ENCODE data around the gene KRT25. TPM values are rescaled to one million over a fixed set of nuclear protein-coding genes. Genes with fewer than 3 reads are reported as not detected.

The KRT25 gene
- total RNA-seq, 1 donor, result not detected

- Histone ChIP-seq H3K4me2 (ENCODE audit: insufficient read depth, low read length) (no peak overlapping the region), H3K9me3 (ENCODE audit: low read depth, low read length) (no peaks in the 10 kb centered on the region), H3K79me2 (ENCODE audit: insufficient read depth, low read length) (no peaks in the 10 kb centered on the region), H3K27ac (ENCODE audit: low read depth, low read length) (no peak overlapping the region), H4K20me1 (ENCODE audit: insufficient read depth, low read length) (no peaks in the 10 kb centered on the region), H3K4me1 (ENCODE audit: insufficient read depth, low read length) (no peaks in the 10 kb centered on the region), H2AFZ (ENCODE audit: low read length) (no peak overlapping the region), H3K27me3 (ENCODE audit: insufficient read depth, low read length) (peaks cover 75% of the 10 kb centered on the region), H3K36me3 (ENCODE audit: insufficient read depth, low read length) (no peaks in the 10 kb centered on the region), H3K4me3 (ENCODE audit: insufficient read depth, low read length) (no peak overlapping the region)
- TF ChIP-seq CTCF (IDR thresholded peaks at IDR 0.05; ENCODE audit: extremely low read depth, low read depth, low read length), result no peak
- DNase-seq (ENCODE audit: insufficient read length, low spot score, missing footprints), result no peak
Observed at GRCh38 chr17:40775945-40776344, 20.8 kb upstream of the KRT25 start.

- no peaks in the 10 kb centered on the region for H3K9me3 ChIP-seq (ENCODE audit: low read depth, low read length)
- H3K27me3 ChIP-seq (ENCODE audit: insufficient read depth, low read length), result peaks cover 57% of the 10 kb centered on the region
- no peak within 1 kb of the TSS for H3K4me2 ChIP-seq (ENCODE audit: insufficient read depth, low read length)
- no peak within 1 kb of the TSS for H3K27ac ChIP-seq (ENCODE audit: low read depth, low read length)
- TF ChIP-seq CTCF (IDR thresholded peaks at IDR 0.05; ENCODE audit: extremely low read depth, low read depth, low read length), result no peak
- H3K4me1 ChIP-seq (ENCODE audit: insufficient read depth, low read length), result no peaks in the 10 kb centered on the region
- no peaks in the 10 kb centered on the region for H3K79me2 ChIP-seq (ENCODE audit: insufficient read depth, low read length)
- no peak within 1 kb of the TSS for H2AFZ ChIP-seq (ENCODE audit: low read length)
- no peaks in the 10 kb centered on the region for H4K20me1 ChIP-seq (ENCODE audit: insufficient read depth, low read length)
- DNase-seq (ENCODE audit: insufficient read length, low spot score, missing footprints), result no peak
- no peaks in the 10 kb centered on the region for H3K36me3 ChIP-seq (ENCODE audit: insufficient read depth, low read length)
- no peak within 1 kb of the TSS for H3K4me3 ChIP-seq (ENCODE audit: insufficient read depth, low read length)
Observed at GRCh38 chr17:40772101-40772500, 17.0 kb upstream of the KRT25 start, which contains the start of gene KRT26. KRT26 (minus strand) TSS chr17:40772201; CDS start chr17:40772113, 88 bp downstream.

- no peak overlapping the region for H3K4me2 ChIP-seq (ENCODE audit: insufficient read depth, low read length)
- H3K4me3 ChIP-seq (ENCODE audit: insufficient read depth, low read length), result no peak overlapping the region
- no peak for TF ChIP-seq CTCF (IDR thresholded peaks at IDR 0.05; ENCODE audit: extremely low read depth, low read depth, low read length)
- H2AFZ ChIP-seq (ENCODE audit: low read length), result no peak overlapping the region
- no peak for DNase-seq (ENCODE audit: insufficient read length, low spot score, missing footprints)
- no peaks in the 10 kb centered on the region for H3K36me3 ChIP-seq (ENCODE audit: insufficient read depth, low read length)
- peaks cover 9% of the 10 kb centered on the region for H3K9me3 ChIP-seq (ENCODE audit: low read depth, low read length)
- H3K27ac ChIP-seq (ENCODE audit: low read depth, low read length), result no peak overlapping the region
- H3K4me1 ChIP-seq (ENCODE audit: insufficient read depth, low read length), result no peaks in the 10 kb centered on the region
- H3K27me3 ChIP-seq (ENCODE audit: insufficient read depth, low read length), result peaks cover 13% of the 10 kb centered on the region
- H3K79me2 ChIP-seq (ENCODE audit: insufficient read depth, low read length), result no peaks in the 10 kb centered on the region
- no peaks in the 10 kb centered on the region for H4K20me1 ChIP-seq (ENCODE audit: insufficient read depth, low read length)
Observed at GRCh38 chr17:40765657-40766056, 10.5 kb upstream of the KRT25 start.

GRCh38 chr17:40763752-40764151 lies 8.6 kb upstream of the KRT25 start:
- H3K4me2 ChIP-seq (ENCODE audit: insufficient read depth, low read length), result no peak overlapping the region
- H3K4me1 ChIP-seq (ENCODE audit: insufficient read depth, low read length), result no peaks in the 10 kb centered on the region
- no peak for TF ChIP-seq CTCF (IDR thresholded peaks at IDR 0.05; ENCODE audit: extremely low read depth, low read depth, low read length)
- H3K27ac ChIP-seq (ENCODE audit: low read depth, low read length), result no peak overlapping the region
- DNase-seq (ENCODE audit: insufficient read length, low spot score, missing footprints), result no peak
- H4K20me1 ChIP-seq (ENCODE audit: insufficient read depth, low read length), result no peaks in the 10 kb centered on the region
- peaks cover 9% of the 10 kb centered on the region for H3K27me3 ChIP-seq (ENCODE audit: insufficient read depth, low read length)
- no peak overlapping the region for H2AFZ ChIP-seq (ENCODE audit: low read length)
- H3K9me3 ChIP-seq (ENCODE audit: low read depth, low read length), result peaks cover 12% of the 10 kb centered on the region
- no peaks in the 10 kb centered on the region for H3K79me2 ChIP-seq (ENCODE audit: insufficient read depth, low read length)
- H3K36me3 ChIP-seq (ENCODE audit: insufficient read depth, low read length), result no peaks in the 10 kb centered on the region
- no peak overlapping the region for H3K4me3 ChIP-seq (ENCODE audit: insufficient read depth, low read length)

All from osteoblast (primary cell).